GM12875 (cell line): ENCODE measurements around the gene PRKCB.

Experiments used
- H3K4me3 ChIP-seq: one replicate; pipeline ENCODE4 v1.5.1; 2011; ENCODE audit warnings: low read depth, low read length, control low read depth
- TF ChIP-seq, protein P1 (sequence below): IDR thresholded peaks from 2 replicates; pipeline ENCODE4 v1.5.1; 2011; ENCODE audit warnings: low read depth, mild to moderate bottlenecking, control low read depth, inconsistent platforms, low read length, moderate library complexity, borderline replicate concordance; ENCODE audit not compliant: insufficient read depth

The PRKCB gene

DNA sequence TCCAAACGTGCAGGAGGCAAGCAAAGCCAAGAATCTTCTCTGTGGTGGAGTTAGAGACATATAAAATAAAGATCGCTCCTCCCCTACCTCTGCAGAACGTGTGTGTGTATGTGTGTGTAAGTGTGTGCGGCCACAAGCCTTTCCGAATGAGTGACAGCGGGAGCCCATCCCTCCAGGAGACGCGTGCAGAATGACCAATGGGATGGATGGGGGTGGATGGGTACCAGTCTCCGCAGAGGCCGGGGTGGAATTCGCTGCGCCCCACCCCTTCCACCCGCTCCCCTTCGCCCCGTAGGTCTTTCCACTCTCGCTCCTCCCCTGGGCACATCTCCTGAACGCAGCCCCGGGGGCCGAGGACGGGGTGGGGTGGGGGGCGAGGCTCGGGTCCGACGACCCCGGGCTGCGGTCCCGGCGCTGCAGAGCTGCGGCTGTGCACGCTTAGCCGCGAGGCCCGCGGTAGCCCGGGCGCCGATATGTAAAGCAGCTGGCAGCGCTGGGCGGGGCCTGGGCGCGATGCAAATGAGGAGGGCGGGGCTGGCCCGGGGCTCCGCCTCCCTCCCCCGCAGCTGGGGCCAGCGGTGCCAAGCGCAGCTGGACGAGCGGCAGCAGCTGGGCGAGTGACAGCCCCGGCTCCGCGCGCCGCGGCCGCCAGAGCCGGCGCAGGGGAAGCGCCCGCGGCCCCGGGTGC, at the start of gene PRKCB:
Gene PRKCB (plus strand): TSS at position 594 of the 688 bp plus-strand sequence.
- TF ChIP-seq, protein P1, sequence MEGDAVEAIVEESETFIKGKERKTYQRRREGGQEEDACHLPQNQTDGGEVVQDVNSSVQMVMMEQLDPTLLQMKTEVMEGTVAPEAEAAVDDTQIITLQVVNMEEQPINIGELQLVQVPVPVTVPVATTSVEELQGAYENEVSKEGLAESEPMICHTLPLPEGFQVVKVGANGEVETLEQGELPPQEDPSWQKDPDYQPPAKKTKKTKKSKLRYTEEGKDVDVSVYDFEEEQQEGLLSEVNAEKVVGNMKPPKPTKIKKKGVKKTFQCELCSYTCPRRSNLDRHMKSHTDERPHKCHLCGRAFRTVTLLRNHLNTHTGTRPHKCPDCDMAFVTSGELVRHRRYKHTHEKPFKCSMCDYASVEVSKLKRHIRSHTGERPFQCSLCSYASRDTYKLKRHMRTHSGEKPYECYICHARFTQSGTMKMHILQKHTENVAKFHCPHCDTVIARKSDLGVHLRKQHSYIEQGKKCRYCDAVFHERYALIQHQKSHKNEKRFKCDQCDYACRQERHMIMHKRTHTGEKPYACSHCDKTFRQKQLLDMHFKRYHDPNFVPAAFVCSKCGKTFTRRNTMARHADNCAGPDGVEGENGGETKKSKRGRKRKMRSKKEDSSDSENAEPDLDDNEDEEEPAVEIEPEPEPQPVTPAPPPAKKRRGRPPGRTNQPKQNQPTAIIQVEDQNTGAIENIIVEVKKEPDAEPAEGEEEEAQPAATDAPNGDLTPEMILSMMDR, result no peak
- peak within 1 kb of the TSS; percentile 93 for H3K4me3 ChIP-seq

DNA sequence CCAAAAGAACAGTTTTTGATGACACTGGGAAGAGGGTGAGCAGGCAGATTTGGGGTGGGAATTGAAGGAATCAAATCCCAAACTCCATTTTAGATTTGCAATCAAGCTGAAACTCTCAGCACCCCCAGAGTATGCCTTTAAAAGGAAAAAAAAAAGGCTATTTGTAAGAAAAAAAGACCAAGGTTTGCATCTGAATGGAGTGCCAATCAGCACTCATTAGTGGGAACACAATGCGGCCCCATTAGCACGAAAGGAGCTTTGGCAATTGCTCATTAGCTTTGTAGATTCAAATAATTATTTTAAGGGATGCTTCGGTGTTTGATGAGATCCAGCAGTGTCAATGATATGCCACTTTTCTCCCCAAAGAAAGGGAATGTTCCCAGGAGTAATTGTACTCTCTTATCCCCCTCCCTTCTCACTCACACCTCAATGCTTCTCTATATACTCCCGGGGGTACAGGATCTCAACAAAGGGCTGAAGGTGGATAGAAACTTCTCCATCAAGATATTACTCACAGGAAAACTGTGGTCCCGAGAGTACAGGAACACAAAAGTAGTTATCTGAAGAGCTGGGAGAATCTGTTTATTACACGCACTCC, 48.7 kb upstream of the PRKCB start:
- TF ChIP-seq, protein P1, result no peak
- H3K4me3 ChIP-seq, result no peak overlapping the region

DNA sequence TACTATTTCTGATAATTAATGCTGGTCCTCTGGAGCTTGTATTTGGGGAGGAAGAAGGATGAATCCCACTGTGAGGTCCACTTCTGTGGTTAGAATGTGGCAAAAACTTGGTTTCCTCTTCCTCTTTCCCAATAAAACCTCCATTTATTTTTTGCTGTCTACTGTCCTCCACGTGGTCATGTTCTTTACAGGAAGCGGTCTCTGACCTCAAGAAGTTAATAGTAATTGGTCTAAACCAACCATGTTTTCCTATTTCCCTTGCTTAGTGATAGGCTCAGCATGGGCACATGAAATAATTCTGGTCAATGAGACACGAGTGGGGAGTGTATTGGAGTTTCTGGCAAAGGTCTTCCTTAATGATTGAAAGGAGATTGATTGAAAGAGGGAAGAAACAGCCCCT, 47.1 kb upstream of the PRKCB start:
- H3K4me3 ChIP-seq, result no peak overlapping the region
- TF ChIP-seq, protein P1, result no peak

DNA sequence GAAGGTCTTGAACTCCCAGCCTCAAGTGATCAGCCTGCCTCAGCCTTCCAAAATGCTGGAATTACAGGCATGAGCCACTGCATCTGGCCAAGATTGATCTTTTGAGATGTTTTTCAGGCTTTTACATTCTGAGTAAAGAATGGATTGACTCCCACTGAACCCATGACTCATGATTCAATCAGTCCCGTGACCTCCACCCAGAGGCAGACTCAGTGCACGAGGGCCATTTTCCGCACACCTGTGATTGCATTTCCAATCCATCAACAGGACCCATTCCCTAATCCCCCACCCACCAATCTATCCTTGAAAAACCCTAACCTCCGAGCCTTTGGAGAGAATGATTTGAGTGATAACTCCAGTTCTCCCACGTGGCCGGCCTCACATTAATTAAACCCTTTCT, 40.4 kb upstream of the PRKCB start:
- no peak overlapping the region for H3K4me3 ChIP-seq
- TF ChIP-seq, protein P1, result no peak

DNA sequence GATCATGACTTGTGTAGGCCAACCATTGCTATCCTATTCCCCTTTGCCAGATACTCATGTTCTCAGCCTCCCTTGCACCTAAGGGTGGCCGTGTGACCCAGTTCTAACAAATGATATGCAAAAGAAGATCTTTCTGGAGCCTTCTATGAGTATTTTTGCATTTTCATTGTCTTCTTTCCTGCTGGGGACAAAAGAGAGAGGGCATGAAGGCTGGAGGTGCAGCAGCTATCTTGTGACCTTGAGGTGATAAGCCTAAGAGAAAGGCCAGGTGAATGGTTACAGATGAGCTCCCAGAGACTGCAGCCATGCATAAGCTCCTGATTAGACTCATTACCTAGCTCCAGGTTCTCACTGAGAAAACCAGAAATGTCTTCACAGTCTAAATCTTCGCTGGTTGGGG, 38.8 kb upstream of the PRKCB start:
- H3K4me3 ChIP-seq, result no peak overlapping the region
- TF ChIP-seq, protein P1, result no peak

DNA sequence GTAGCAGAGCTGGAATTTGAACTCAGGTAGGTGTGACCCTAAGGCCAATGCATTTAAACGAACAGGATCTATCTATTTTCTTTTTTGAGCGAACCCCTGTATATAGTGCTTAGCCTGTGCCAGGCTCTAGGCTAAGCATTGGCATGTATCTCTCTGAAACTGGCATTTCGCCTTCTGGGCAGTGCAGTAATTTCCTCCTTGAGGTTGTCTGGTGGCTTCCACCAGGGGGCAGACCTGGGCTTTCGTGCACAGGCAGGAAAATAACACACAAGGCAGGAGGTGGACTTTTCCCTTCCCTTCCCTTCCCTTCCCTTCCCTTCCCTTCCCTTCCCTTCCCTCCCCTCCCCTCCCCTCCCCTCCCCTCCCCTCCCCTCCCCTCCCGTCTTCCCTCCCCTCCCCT, 34.4 kb upstream of the PRKCB start:
- TF ChIP-seq, protein P1, result peak; percentile 79

DNA sequence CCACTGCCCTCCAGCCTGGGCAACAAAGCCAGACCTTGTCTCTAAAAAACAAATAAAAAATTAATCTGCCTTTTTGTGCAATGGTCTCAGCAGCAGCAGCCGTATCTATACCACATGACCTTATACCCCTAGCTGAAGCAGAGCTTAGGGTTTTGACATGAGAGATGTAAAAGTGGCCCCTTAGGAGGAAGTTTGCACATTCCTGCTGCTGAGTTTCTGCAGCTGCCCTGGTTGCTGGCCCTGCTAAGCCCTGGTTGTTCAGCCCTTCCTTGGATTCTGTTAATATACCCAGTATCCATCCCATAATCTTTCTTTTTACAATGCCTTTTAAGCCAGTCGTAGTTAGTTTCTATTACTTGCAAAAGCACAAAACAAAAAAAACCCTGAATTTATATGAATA, 33.0 kb upstream of the PRKCB start:
- TF ChIP-seq, protein P1, result no peak
- H3K4me3 ChIP-seq, result no peak overlapping the region

More for the DNA sequence above, 34.4 kb upstream of the PRKCB start:
- H3K4me3 ChIP-seq, result no peak overlapping the region
